HEK293 (cell line): Measurements from ENCODE around the gene PKMYT1.

Experiments
- KLF16 ChIP-seq: fragments of 450-650 bp; formaldehyde crosslinking; IDR thresholded peaks from 2 replicates; pipeline ENCODE4 v1.5.1; 2017; ENCODE audit warnings: missing biosample characterization, missing genetic modification characterization
- WT1 ChIP-seq: fragments of 450-650 bp; formaldehyde crosslinking; IDR thresholded peaks from 2 replicates; pipeline ENCODE4 v1.5.1; 2016; ENCODE audit warnings: missing biosample characterization, missing genetic modification characterization
- ZBTB20 ChIP-seq: fragments of 450-650 bp; formaldehyde crosslinking; IDR thresholded peaks from 2 replicates; pipeline ENCODE4 v1.5.1; 2016; ENCODE audit warnings: missing biosample characterization, missing genetic modification characterization
- ZBTB21 ChIP-seq: fragments of 450-650 bp; formaldehyde crosslinking; IDR thresholded peaks from 2 replicates; pipeline ENCODE4 v1.5.1; 2017; ENCODE audit warnings: missing biosample characterization, missing genetic modification characterization
- ZFP41 ChIP-seq: fragments of 450-650 bp; formaldehyde crosslinking; IDR thresholded peaks from 2 replicates; pipeline ENCODE4 v1.5.1; 2016; ENCODE audit warnings: missing biosample characterization, missing genetic modification characterization, borderline replicate concordance
- ZFP69B ChIP-seq: fragments of 450-650 bp; formaldehyde crosslinking; IDR thresholded peaks from 2 replicates; pipeline ENCODE4 v1.5.1; 2016; ENCODE audit warnings: missing biosample characterization, missing genetic modification characterization
- ZNF138 ChIP-seq: fragments of 450-650 bp; formaldehyde crosslinking; IDR thresholded peaks from 2 replicates; pipeline ENCODE4 v1.5.1; 2016; ENCODE audit warnings: missing biosample characterization, missing genetic modification characterization, borderline replicate concordance
- ZNF2 ChIP-seq: fragments of 450-650 bp; formaldehyde crosslinking; IDR thresholded peaks from 2 replicates; pipeline ENCODE4 v1.5.1; 2016; ENCODE audit warnings: missing biosample characterization, missing genetic modification characterization
- ZNF221 ChIP-seq: fragments of 450-650 bp; formaldehyde crosslinking; IDR thresholded peaks from 2 replicates; pipeline ENCODE4 v1.5.1; 2017; ENCODE audit warnings: missing biosample characterization, missing genetic modification characterization, borderline replicate concordance
- ZNF223 ChIP-seq: fragments of 450-650 bp; formaldehyde crosslinking; IDR thresholded peaks from 2 replicates; pipeline ENCODE4 v1.5.1; 2016; ENCODE audit warnings: missing biosample characterization, missing genetic modification characterization
- ZNF311 ChIP-seq: fragments of 450-650 bp; formaldehyde crosslinking; IDR thresholded peaks from 2 replicates; pipeline ENCODE4 v1.5.1; 2017; ENCODE audit warnings: missing biosample characterization, missing genetic modification characterization, borderline replicate concordance
- ZNF521 ChIP-seq: fragments of 450-650 bp; formaldehyde crosslinking; IDR thresholded peaks from 2 replicates; pipeline ENCODE4 v1.5.1; 2017; ENCODE audit warnings: missing biosample characterization, mild to moderate bottlenecking, missing genetic modification characterization
- ZNF560 ChIP-seq: fragments of 450-650 bp; formaldehyde crosslinking; IDR thresholded peaks from 2 replicates; pipeline ENCODE4 v1.5.1; 2017; ENCODE audit warnings: missing biosample characterization, missing genetic modification characterization, borderline replicate concordance
- ZNF707 ChIP-seq: fragments of 450-650 bp; formaldehyde crosslinking; IDR thresholded peaks from 2 replicates; pipeline ENCODE4 v1.5.1; 2016; ENCODE audit warnings: missing biosample characterization, missing genetic modification characterization
- ZNF777 ChIP-seq: fragments of 450-650 bp; formaldehyde crosslinking; IDR thresholded peaks from 2 replicates; pipeline ENCODE4 v1.5.1; 2017; ENCODE audit warnings: missing biosample characterization, missing genetic modification characterization, borderline replicate concordance
- TF ChIP-seq, protein P1 (sequence below): fragments of 450-650 bp; formaldehyde crosslinking; IDR thresholded peaks from 2 replicates; pipeline ENCODE4 v1.5.1; 2016; ENCODE audit warnings: missing biosample characterization, missing genetic modification characterization
- TF ChIP-seq, protein P2 (sequence below): fragments of 450-650 bp; formaldehyde crosslinking; IDR thresholded peaks from 2 replicates; pipeline ENCODE4 v1.5.1; 2016; ENCODE audit warnings: missing biosample characterization, missing genetic modification characterization
- TF ChIP-seq, protein P3 (sequence below): fragments of 450-650 bp; formaldehyde crosslinking; IDR thresholded peaks from 2 replicates; pipeline ENCODE4 v1.5.1; 2016; ENCODE audit warnings: missing biosample characterization, missing genetic modification characterization
- TF ChIP-seq, protein P4 (sequence below): fragments of 450-650 bp; formaldehyde crosslinking; IDR thresholded peaks from 2 replicates; pipeline ENCODE4 v1.5.0; 2017; ENCODE audit warnings: missing biosample characterization, missing genetic modification characterization, borderline replicate concordance
- TF ChIP-seq, protein P5 (sequence below): fragments of 450-650 bp; formaldehyde crosslinking; IDR thresholded peaks from 2 replicates; pipeline ENCODE4 v1.5.1; 2017; ENCODE audit warnings: missing biosample characterization, missing genetic modification characterization
- TF ChIP-seq, protein P6 (sequence below): fragments of 450-650 bp; formaldehyde crosslinking; IDR thresholded peaks from 2 replicates; pipeline ENCODE4 v1.5.1; 2016; ENCODE audit warnings: missing biosample characterization, missing genetic modification characterization
- TF ChIP-seq, protein P7 (sequence below): fragments of 450-650 bp; formaldehyde crosslinking; IDR thresholded peaks from 2 replicates; pipeline ENCODE4 v1.5.1; 2016; ENCODE audit warnings: missing biosample characterization, missing genetic modification characterization
- TF ChIP-seq, protein P8 (sequence below): fragments of 450-650 bp; formaldehyde crosslinking; IDR thresholded peaks from 2 replicates; pipeline ENCODE4 v1.5.1; 2016; ENCODE audit warnings: missing biosample characterization, missing genetic modification characterization, low read depth

Gene PKMYT1

DNA sequence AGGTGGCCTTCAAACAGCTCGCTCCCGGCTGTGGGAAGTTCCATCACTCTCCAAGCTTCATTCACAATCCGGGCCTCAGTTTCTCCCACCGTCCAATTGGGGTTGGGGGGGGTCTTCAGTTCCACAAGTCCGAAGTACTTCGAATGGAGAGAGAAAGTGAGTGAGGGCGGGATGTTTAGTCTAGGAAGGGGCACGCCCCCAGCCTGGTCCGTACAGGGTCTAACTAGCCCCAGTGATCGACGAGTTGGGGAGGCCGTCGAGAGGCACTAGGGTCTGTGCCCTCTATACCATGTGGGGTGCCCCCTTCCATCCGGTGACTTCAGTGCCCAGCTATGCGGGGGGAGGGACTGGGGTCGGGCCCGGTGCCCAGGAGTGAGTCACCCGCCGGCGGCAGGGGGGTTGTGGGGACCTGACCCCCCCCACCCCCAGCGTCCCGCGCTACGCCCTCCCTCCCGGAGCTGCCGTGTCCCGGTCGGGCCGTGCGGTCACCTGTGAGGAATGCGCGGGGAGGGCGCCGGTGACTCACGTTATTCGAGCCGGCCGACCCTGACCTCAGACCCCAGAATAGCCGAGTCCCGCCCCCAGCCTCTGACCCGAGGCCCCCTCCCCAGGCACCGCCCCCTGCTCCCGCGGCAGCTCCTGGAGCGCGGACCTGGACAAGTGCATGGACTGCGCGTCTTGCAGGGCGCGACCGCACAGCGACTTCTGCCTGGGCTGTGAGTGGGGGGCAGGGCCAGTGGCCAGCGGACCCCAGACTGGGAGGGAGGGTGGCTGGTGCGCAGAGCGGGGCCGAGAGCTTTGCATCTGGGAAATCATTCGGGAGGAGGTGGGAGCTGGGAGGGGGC lies 40.6 kb upstream of the PKMYT1 start (continued):
- TF ChIP-seq, protein P1, sequence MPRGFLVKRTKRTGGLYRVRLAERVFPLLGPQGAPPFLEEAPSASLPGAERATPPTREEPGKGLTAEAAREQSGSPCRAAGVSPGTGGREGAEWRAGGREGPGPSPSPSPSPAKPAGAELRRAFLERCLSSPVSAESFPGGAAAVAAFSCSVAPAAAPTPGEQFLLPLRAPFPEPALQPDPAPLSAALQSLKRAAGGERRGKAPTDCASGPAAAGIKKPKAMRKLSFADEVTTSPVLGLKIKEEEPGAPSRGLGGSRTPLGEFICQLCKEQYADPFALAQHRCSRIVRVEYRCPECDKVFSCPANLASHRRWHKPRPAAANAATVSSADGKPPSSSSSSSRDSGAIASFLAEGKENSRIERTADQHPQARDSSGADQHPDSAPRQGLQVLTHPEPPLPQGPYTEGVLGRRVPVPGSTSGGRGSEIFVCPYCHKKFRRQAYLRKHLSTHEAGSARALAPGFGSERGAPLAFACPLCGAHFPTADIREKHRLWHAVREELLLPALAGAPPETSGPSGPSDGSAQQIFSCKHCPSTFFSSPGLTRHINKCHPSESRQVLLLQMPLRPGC (tag by site-specific recombination), result peak; percentile 89
- TF ChIP-seq, protein P2, sequence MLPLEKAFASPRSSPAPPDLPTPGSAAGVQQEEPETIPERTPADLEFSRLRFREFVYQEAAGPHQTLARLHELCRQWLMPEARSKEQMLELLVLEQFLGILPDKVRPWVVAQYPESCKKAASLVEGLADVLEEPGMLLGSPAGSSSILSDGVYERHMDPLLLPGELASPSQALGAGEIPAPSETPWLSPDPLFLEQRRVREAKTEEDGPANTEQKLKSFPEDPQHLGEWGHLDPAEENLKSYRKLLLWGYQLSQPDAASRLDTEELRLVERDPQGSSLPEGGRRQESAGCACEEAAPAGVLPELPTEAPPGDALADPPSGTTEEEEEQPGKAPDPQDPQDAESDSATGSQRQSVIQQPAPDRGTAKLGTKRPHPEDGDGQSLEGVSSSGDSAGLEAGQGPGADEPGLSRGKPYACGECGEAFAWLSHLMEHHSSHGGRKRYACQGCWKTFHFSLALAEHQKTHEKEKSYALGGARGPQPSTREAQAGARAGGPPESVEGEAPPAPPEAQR (tag by site-specific recombination), result no peak
- peak; percentile 84 for TF ChIP-seq ZBTB21 (tag by site-specific recombination)
- TF ChIP-seq, protein P3, sequence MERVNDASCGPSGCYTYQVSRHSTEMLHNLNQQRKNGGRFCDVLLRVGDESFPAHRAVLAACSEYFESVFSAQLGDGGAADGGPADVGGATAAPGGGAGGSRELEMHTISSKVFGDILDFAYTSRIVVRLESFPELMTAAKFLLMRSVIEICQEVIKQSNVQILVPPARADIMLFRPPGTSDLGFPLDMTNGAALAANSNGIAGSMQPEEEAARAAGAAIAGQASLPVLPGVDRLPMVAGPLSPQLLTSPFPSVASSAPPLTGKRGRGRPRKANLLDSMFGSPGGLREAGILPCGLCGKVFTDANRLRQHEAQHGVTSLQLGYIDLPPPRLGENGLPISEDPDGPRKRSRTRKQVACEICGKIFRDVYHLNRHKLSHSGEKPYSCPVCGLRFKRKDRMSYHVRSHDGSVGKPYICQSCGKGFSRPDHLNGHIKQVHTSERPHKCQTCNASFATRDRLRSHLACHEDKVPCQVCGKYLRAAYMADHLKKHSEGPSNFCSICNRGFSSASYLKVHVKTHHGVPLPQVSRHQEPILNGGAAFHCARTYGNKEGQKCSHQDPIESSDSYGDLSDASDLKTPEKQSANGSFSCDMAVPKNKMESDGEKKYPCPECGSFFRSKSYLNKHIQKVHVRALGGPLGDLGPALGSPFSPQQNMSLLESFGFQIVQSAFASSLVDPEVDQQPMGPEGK (tag by site-specific recombination), result peak; percentile 100
- TF ChIP-seq, protein P4, sequence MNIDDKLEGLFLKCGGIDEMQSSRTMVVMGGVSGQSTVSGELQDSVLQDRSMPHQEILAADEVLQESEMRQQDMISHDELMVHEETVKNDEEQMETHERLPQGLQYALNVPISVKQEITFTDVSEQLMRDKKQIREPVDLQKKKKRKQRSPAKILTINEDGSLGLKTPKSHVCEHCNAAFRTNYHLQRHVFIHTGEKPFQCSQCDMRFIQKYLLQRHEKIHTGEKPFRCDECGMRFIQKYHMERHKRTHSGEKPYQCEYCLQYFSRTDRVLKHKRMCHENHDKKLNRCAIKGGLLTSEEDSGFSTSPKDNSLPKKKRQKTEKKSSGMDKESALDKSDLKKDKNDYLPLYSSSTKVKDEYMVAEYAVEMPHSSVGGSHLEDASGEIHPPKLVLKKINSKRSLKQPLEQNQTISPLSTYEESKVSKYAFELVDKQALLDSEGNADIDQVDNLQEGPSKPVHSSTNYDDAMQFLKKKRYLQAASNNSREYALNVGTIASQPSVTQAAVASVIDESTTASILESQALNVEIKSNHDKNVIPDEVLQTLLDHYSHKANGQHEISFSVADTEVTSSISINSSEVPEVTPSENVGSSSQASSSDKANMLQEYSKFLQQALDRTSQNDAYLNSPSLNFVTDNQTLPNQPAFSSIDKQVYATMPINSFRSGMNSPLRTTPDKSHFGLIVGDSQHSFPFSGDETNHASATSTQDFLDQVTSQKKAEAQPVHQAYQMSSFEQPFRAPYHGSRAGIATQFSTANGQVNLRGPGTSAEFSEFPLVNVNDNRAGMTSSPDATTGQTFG (tag by site-specific recombination), result 0 out of 2 replicates have a peak, but pooled peaks have one; percentile 17
- TF ChIP-seq ZFP69B (tag by site-specific recombination), result peak; percentile 80
- no peak for TF ChIP-seq ZNF221 (tag by site-specific recombination)
- TF ChIP-seq, protein P5, sequence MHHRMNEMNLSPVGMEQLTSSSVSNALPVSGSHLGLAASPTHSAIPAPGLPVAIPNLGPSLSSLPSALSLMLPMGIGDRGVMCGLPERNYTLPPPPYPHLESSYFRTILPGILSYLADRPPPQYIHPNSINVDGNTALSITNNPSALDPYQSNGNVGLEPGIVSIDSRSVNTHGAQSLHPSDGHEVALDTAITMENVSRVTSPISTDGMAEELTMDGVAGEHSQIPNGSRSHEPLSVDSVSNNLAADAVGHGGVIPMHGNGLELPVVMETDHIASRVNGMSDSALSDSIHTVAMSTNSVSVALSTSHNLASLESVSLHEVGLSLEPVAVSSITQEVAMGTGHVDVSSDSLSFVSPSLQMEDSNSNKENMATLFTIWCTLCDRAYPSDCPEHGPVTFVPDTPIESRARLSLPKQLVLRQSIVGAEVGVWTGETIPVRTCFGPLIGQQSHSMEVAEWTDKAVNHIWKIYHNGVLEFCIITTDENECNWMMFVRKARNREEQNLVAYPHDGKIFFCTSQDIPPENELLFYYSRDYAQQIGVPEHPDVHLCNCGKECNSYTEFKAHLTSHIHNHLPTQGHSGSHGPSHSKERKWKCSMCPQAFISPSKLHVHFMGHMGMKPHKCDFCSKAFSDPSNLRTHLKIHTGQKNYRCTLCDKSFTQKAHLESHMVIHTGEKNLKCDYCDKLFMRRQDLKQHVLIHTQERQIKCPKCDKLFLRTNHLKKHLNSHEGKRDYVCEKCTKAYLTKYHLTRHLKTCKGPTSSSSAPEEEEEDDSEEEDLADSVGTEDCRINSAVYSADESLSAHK, result peak; percentile 71
- TF ChIP-seq, protein P6, sequence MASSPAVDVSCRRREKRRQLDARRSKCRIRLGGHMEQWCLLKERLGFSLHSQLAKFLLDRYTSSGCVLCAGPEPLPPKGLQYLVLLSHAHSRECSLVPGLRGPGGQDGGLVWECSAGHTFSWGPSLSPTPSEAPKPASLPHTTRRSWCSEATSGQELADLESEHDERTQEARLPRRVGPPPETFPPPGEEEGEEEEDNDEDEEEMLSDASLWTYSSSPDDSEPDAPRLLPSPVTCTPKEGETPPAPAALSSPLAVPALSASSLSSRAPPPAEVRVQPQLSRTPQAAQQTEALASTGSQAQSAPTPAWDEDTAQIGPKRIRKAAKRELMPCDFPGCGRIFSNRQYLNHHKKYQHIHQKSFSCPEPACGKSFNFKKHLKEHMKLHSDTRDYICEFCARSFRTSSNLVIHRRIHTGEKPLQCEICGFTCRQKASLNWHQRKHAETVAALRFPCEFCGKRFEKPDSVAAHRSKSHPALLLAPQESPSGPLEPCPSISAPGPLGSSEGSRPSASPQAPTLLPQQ (tag by site-specific recombination), result peak; percentile 85
- TF ChIP-seq ZBTB20 (tag by site-specific recombination), result no peak; the same call in 1 of the 2 replicates
- peak; percentile 56; the same call in 1 of the 2 replicates for TF ChIP-seq ZNF777 (tag by site-specific recombination)
- TF ChIP-seq, protein P7, sequence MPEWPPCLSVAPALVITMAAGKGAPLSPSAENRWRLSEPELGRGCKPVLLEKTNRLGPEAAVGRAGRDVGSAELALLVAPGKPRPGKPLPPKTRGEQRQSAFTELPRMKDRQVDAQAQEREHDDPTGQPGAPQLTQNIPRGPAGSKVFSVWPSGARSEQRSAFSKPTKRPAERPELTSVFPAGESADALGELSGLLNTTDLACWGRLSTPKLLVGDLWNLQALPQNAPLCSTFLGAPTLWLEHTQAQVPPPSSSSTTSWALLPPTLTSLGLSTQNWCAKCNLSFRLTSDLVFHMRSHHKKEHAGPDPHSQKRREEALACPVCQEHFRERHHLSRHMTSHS (tag by site-specific recombination), result no peak
- TF ChIP-seq ZNF560 (tag by site-specific recombination), result no peak
- TF ChIP-seq ZNF2 (tag by site-specific recombination), result no peak; the same call in 1 of the 2 replicates
- peak; percentile 83 for TF ChIP-seq WT1 (tag by site-specific recombination)
- TF ChIP-seq, protein P8, sequence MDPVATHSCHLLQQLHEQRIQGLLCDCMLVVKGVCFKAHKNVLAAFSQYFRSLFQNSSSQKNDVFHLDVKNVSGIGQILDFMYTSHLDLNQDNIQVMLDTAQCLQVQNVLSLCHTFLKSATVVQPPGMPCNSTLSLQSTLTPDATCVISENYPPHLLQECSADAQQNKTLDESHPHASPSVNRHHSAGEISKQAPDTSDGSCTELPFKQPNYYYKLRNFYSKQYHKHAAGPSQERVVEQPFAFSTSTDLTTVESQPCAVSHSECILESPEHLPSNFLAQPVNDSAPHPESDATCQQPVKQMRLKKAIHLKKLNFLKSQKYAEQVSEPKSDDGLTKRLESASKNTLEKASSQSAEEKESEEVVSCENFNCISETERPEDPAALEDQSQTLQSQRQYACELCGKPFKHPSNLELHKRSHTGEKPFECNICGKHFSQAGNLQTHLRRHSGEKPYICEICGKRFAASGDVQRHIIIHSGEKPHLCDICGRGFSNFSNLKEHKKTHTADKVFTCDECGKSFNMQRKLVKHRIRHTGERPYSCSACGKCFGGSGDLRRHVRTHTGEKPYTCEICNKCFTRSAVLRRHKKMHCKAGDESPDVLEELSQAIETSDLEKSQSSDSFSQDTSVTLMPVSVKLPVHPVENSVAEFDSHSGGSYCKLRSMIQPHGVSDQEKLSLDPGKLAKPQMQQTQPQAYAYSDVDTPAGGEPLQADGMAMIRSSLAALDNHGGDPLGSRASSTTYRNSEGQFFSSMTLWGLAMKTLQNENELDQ (tag by site-specific recombination), result no peak
- TF ChIP-seq KLF16 (tag by site-specific recombination), result peak; percentile 93
- no peak for TF ChIP-seq ZNF521 (tag by site-specific recombination)
- no peak for TF ChIP-seq ZNF707 (tag by site-specific recombination)
- no peak for TF ChIP-seq ZNF311 (tag by site-specific recombination)
- no peak for TF ChIP-seq ZFP41 (tag by site-specific recombination)
- no peak for TF ChIP-seq ZNF138
- no peak for TF ChIP-seq ZNF223
